NB4 (cell line): ENCODE data around the gene IMMP2L.

Source experiments
- DNase-seq: peaks from one replicate; pipeline ENCODE4 v3.0.0; 2010; ENCODE audit warnings: low read depth
- H3K4me3 ChIP-seq: one replicate; pipeline ENCODE4 v1.5.1; 2011; ENCODE audit warnings: mild to moderate bottlenecking, low read depth, low read length, moderate library complexity
- MYC ChIP-seq: IDR thresholded peaks from 2 replicates; pipeline ENCODE4 v1.6.1; 2011; ENCODE audit warnings: low read depth, low read length
- POLR2A ChIP-seq: IDR thresholded peaks from 2 replicates; pipeline ENCODE4 v1.6.1; 2011; ENCODE audit warnings: mild to moderate bottlenecking; ENCODE audit not compliant: insufficient read length; ENCODE audit errors: extremely low read depth
- TF ChIP-seq, protein P1 (sequence below): IDR thresholded peaks from 2 replicates; pipeline ENCODE4 v1.6.1; 2011; ENCODE audit warnings: low read depth, low read length
- TF ChIP-seq, protein P2 (sequence below): IDR thresholded peaks from one replicate; pipeline ENCODE4 v1.5.1; 2012; ENCODE audit warnings: low read depth, low read length

IMMP2L gene

DNA sequence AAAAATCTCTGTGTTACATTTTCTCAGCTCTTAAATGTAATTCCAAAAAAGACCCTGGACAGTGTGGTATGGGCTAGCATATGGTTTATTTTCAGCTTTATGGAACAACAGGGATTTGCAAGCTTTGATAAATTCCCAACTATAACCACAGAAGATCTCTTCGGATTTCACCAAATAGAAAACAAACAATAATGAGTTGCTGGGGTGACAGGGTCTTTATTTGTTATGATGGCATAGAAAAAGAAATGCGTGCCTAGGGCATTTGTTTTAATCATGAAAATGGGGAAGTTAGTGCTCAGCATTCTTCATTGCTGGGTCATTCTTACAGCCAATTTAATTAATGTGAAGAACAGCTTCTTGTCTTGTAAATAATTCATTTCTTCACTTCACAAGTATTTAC lies 332.4 kb downstream of the IMMP2L start:
- H3K4me3 ChIP-seq, result no peak overlapping the region
- DNase-seq, result no peak
- TF ChIP-seq, protein P1, sequence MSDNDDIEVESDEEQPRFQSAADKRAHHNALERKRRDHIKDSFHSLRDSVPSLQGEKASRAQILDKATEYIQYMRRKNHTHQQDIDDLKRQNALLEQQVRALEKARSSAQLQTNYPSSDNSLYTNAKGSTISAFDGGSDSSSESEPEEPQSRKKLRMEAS, result no peak
- TF ChIP-seq MYC (no peak), POLR2A (no peak)
- TF ChIP-seq, protein P2, sequence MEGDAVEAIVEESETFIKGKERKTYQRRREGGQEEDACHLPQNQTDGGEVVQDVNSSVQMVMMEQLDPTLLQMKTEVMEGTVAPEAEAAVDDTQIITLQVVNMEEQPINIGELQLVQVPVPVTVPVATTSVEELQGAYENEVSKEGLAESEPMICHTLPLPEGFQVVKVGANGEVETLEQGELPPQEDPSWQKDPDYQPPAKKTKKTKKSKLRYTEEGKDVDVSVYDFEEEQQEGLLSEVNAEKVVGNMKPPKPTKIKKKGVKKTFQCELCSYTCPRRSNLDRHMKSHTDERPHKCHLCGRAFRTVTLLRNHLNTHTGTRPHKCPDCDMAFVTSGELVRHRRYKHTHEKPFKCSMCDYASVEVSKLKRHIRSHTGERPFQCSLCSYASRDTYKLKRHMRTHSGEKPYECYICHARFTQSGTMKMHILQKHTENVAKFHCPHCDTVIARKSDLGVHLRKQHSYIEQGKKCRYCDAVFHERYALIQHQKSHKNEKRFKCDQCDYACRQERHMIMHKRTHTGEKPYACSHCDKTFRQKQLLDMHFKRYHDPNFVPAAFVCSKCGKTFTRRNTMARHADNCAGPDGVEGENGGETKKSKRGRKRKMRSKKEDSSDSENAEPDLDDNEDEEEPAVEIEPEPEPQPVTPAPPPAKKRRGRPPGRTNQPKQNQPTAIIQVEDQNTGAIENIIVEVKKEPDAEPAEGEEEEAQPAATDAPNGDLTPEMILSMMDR, result no peak

DNA sequence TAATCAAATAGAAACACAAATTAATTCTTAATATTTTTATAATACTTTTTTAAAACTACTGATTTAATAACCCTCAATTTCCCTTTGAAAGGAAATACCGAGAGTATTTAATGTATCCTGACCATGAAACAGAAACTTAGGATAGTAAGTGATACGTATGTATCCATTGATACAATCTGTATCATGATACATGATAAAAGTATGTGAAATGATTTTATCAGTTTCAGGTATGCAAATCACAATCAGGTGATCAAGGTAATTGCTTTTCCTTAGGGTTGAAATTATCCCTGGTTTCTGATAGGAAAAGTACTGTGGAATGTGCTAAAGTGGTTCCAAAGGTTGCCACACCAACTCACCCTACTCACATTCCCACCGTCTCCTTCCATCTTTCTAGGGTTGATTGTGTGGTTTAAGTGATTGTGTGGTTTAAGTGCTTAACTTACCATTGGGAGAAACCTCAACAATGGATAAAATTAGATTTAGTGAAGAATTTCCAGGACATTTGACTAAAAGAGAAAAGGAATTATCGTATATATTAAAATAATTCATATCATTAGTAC lies 333.0 kb downstream of the IMMP2L start:
- DNase-seq, result no peak
- H3K4me3 ChIP-seq, result no peak overlapping the region
- TF ChIP-seq, protein P2, result no peak
- TF ChIP-seq MYC, result no peak
- no peak for TF ChIP-seq POLR2A
- TF ChIP-seq, protein P1, result no peak

DNA sequence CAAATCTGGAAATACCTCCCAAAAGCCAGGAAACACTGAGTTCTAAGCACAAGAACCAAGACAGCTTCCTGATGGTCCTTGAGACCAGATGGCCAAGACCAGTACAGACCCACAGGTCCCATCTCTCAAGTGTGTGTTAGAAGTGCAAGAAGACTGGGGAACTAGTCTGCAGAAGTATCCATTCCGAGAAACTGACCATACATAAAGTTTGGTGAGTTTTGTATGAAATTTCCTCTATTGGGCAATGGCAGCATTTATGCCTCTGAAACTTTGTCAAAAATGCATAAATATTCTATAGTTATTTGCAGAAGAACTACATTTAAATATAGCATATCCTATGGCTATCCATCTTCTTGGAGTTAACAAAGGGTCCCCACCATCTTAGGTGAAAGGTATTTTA lies 333.9 kb downstream of the IMMP2L start:
- no peak for DNase-seq

DNA sequence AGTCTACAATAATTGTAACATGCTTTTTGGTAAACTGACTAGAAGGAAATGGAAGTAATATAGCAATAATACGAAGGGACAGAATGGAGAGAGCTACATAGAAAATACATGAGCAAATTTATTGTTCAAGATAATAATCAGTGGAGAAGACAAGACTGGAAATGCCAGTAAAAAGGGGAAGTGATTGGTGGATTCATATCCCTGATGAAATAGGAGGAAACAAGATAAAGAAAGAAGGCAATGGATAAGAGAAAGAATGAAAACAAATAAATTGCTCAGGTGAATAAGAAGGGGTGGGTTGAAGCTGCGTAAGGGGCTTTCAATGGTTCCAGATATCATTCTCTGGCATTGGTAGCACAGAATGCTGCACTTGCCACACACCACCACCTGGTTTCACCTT lies 335.5 kb downstream of the IMMP2L start:
- TF ChIP-seq POLR2A (no peak), MYC (no peak)
- TF ChIP-seq, protein P1, result no peak
- TF ChIP-seq, protein P2, result no peak
- DNase-seq, result no peak
- H3K4me3 ChIP-seq, result no peak overlapping the region

More for the DNA sequence above, 333.9 kb downstream of the IMMP2L start:
- no peak overlapping the region for H3K4me3 ChIP-seq
- TF ChIP-seq, protein P1, result no peak
- no peak for TF ChIP-seq MYC
- TF ChIP-seq, protein P2, result no peak
- TF ChIP-seq POLR2A, result no peak

GRCh38 chr7:111224354-111225231 lies 337.7 kb downstream of the IMMP2L start:
- TF ChIP-seq POLR2A (no peak), MYC (no peak)
- TF ChIP-seq, protein P1, result no peak
- TF ChIP-seq, protein P2, result no peak
- no peak for DNase-seq
- no peak overlapping the region for H3K4me3 ChIP-seq
